HL-60/S4 (cell line): ENCODE results near the gene PRDM16.

ENCODE experiments used
- in situ Hi-C: fragments of 300-500 bp; cut with MboI; formaldehyde crosslinking; loops from 2 replicates; pipeline ENCODE4 v1.14.3; 2022; ENCODE audit warnings: low sequenced_read_pairs

PRDM16 gene

GRCh38 chr1:3433076-3433475, 364.1 kb downstream of the PRDM16 start:
- in situ Hi-C loops = no loop called here

DNA sequence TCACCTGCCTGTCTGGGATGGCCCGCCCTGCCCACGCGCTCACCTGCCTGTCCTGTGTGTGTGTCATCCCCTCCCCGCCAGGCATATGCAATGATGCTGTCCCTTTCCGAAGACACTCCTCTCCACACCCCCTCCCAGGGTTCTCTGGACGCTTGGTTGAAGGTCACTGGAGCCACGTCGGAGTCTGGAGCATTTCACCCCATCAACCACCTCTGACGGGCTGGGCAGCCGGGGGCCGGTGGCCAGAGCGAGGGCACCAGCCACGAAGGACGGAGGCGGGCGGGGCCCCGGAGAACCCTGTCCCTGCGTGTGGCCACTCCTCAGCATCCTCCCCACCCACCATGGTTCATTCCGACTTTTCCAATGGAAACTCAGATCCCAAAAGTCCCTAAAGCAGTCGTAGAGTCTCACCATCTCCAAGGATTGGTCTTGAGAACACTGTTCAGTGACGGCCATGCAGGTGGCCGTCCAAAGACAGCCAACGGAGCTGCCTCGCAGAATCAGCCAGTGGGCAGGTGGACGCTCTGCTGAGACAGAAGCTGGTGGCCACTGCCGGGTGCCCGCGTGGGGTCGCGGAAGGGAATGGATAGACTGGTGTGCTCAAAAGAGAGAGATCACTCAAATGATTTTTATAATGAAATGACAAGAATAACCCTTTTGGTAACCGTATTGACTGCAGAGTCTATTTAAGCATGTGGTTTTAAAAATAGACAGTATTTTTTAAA, 364.8 kb downstream of the PRDM16 start:
- in situ Hi-C loops = no loop called here

- in situ Hi-C loops = no loop called here
These were observed 365.6 kb downstream of the PRDM16 start for GRCh38 chr1:3434406-3435110.

GRCh38 chr1:3435666-3436065, 366.7 kb downstream of the PRDM16 start:
- in situ Hi-C loops = no loop called here

GRCh38 chr1:3436451-3436850, 367.4 kb downstream of the PRDM16 start:
- in situ Hi-C loops = no loop called here

DNA sequence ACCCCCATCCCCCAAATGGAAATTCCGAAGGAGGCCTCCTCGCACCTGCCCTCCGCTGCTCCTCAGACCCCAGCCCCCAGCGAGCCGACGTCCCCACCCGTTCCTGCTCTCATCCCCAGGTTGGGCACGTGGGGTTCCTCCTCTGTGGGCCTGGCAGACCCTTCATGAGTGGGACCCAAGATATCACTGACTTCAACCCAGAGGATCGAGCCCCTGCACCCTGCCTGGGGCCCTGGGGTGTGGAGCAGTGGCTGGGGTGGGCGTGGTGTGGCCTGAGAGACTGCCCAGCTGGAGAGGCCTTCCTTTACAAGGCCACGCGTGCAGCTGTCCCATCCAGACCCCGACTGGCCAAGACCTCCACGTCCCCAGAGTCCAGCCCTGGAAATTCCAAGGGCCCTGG, 367.9 kb downstream of the PRDM16 start:
- in situ Hi-C loops = no loop called here

DNA sequence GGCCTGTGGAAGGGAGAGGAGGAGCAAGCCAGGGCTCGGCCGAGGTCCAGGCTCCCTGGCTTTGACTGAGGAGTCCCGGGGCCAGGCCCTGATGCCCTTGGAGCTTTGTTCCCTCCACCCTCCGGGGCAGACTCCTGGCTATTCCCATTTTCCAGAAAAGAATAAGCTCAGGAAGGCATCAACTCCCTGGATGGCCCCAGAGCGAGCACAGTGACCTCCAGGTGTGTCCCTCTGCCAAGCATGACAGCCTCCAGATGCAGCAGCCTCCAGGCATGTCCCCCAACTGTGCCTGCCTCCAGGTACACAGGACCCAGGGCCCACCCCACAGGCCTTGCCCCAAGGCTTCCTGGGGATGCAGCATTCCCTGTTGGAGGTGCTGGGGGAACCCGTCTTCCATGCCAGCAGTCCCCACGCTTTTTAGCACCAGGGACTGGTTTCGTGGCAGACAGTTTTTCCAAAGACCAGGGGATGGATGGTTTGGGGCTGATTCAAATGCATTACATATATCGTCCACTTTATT, 369.7 kb downstream of the PRDM16 start:
- in situ Hi-C loops = no loop called here

DNA sequence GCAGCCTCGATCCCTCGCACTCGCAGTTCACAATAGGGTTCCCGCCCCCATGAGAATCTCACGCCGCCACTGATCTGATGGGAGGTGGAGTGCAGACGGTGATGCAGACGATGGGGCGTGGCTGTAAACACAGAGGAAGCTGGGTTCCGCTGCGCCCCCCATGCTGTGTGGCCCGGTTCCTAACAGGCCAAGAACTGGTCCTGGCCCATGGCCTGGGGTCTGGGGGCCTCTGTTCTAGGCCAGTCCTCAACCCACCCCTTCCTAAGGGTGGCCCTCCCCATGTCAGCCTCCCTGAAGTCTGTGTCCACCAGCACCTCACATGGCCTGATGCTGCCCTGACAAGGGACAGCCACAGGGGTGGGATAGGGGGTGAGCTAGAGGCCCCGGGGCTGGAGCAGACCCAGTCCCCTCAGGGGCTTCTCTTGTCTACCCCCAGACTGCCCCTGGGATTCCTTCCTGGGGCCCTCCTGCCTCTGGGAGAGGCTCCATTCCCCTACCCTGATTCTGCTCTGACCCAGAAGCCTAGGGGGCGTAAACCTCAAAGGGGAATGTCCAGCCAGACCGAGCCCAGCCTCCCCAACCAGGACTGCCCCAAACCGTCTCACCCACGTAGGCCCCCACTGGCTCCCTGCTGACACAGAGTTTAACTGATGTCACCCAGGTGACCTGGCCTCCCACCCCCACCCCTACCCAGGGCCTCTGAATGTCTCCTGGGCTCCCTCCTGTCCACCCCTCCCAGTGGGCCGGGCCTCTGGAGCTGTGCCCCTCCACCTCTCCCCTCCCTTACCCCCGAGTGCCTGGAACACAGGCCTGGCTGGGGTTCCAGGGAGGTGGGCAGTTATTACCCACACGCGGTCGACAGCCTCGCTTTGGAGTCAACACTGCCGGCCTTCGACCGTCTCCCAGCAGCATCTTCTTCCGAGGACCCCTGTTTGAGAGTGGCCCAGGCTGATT, 370.6 kb downstream of the PRDM16 start:
- in situ Hi-C loops = no loop called here

- in situ Hi-C loops = no loop called here
These were observed 371.3 kb downstream of the PRDM16 start for GRCh38 chr1:3440300-3440681.

- in situ Hi-C loops = no loop called here
These were observed 371.9 kb downstream of the PRDM16 start for GRCh38 chr1:3440711-3441409.

DNA sequence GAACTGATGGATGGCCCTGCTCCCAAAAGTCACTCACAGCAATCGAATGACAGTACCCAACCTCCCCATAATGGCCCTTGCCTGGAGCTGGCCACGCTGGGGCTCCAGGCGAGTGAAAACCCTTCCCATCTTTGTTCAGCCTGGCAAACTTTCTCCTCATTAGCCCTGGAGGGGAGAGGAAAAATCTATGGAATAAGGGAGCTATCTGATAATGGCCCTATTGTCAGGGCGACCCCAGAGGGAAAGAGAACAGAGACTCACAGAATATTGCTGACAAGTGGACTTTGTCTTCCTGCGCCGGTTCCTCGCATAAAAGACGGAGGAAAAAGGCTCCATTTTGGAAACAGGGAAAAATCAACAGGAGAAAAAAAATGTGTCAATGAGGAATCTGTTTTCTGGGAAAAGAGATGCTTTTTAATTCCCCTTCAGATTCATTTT, 372.4 kb downstream of the PRDM16 start:
- in situ Hi-C loops = no loop called here

GRCh38 chr1:3441880-3442279, 372.9 kb downstream of the PRDM16 start:
- in situ Hi-C loops = no loop called here

DNA sequence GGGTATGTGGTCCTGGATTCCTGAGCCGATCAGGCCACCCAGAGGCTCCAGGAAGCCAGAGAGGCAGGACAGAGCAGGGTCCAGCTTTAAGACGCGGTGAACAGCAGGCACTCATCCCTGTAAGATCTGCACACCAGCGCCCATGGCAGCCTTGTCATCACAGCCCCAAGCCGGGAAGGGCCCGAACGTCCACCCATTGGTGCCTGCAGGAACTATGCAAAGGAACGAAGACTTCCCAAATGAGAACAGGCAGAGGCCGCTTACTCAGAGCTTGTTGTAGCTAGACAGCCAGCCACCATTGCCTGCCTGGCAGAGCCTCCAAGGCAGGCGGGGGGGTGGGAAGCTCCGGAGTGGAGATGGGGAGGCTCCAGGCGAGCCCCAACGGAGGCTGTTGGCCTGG, 373.3 kb downstream of the PRDM16 start:
- in situ Hi-C loops = no loop called here

- in situ Hi-C loops = no loop called here
These were observed 373.9 kb downstream of the PRDM16 start for GRCh38 chr1:3442901-3443300.

- in situ Hi-C loops = no loop called here
These were observed 374.8 kb downstream of the PRDM16 start for GRCh38 chr1:3443807-3444206.

DNA sequence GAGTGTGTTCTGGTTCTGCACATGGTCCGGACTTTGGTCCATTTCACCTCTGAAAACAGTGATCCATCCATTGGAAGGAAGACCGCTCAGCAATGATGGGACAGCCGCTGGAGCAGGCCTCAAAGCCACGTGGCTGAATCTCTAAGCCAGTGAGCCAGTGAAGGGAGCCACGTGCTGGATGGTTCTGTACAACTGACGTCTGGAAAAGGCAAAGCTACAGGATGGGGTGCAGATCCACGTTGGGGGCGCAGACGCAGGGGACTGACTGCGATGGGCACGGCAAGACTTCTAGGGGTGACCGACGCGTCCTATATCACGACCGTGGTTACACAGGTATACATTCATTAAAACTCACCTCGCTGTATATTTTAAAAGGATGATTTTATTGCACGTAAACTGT, 375.3 kb downstream of the PRDM16 start:
- in situ Hi-C loops = no loop called here

DNA sequence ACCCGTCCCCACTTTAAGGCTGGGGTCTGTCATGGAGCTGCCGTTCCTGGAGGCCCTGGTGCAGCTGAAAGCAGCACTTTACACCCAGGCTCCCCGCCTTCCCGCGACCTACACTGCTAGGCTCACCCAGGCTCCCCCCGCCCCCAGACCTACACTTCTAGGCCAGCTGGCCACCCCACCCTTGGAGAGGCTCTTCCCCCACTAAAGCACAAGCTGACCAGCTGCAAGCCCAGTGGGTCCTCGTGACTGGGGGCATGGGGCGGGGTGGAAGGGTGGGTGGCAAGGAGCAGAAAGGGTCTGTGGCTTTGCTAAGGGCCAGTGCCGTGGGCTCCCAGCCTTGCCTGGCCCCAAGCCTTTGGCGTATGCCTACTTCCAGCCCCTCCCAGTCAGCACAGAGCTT, 375.7 kb downstream of the PRDM16 start:
- in situ Hi-C loops = no loop called here

DNA sequence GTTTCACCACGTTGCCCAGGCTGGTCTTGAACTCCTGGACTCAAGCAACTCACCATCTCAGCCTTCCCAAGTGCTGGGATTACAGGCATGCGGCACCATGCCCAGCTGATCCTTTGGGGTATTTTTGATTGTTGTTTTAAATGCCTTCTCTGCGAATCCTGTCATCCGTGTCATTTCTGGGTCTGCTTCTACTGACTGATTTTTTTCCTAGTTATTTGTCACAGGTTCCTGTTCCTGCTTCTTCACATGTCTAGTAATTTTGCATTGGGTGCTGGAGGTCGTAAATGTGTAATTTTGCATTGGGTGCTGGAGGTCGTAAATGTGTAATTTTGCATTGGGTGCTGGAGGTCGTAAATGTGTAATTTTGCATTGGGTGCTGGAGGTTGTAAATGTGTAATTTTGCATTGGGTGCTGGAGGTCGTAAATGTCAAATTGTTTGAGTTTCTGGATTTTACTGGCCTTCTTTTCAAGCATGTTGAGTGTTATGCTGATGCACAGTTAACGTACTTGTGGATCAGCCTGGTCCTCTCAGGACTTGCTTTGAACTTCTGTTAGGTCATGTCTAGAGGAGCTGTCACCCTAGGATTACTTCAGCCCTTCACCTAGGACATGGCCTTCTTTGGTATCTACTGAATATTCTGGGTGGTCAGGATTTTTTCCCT, 381.3 kb downstream of the PRDM16 start:
- in situ Hi-C loops = no loop called here

DNA sequence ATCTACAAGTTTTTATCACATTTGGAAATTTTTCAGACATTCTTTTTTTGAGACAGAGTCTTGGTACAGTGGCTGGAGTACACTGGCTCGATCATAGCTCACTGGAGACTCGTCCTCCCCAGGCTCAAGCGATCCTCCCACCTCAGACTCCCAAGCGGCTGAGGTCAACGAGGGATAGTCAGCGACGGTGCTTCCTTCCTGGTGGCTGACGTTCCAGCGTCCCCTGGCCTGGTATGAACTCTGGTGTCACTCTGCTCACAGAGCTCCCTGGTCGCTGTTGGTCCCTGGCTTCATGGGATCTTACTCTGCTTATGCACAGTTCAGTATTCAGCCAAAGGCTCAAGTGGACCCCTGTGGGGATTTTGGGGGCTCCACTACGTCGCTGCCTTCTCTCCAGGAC, 382.0 kb downstream of the PRDM16 start:
- in situ Hi-C loops = no loop called here
